ENCODE results near the gene CBFB.

DNA sequence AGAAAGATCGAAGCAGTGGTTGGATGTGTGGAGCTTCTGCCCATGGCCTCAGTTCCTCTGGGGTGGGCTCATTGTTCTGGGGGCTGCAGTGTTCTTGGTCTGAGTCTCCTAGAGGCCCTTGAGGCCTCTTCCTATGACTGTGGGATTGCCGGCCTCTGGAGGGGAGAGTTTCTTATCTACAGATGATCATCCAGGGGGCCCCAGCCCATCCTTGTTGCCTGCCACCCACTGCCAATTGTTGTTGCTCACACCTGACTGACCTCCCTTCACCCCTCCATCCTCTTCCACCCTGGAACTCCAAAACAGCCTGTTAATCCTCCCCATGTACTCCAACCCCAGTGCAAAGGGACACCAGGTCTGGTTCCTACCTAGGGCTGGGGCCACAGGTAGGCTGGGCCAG lies 116.0 kb downstream of the CBFB start:
- TF ChIP-seq, protein P1, sequence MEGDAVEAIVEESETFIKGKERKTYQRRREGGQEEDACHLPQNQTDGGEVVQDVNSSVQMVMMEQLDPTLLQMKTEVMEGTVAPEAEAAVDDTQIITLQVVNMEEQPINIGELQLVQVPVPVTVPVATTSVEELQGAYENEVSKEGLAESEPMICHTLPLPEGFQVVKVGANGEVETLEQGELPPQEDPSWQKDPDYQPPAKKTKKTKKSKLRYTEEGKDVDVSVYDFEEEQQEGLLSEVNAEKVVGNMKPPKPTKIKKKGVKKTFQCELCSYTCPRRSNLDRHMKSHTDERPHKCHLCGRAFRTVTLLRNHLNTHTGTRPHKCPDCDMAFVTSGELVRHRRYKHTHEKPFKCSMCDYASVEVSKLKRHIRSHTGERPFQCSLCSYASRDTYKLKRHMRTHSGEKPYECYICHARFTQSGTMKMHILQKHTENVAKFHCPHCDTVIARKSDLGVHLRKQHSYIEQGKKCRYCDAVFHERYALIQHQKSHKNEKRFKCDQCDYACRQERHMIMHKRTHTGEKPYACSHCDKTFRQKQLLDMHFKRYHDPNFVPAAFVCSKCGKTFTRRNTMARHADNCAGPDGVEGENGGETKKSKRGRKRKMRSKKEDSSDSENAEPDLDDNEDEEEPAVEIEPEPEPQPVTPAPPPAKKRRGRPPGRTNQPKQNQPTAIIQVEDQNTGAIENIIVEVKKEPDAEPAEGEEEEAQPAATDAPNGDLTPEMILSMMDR (IDR thresholded peaks at IDR 0.05) = no peak
- TF ChIP-seq POLR2A (IDR thresholded peaks at IDR 0.05) (no peak), POLR2AphosphoS5 (IDR thresholded peaks at IDR 0.05) (no peak), EP300 (IDR thresholded peaks at IDR 0.05) (no peak)

Measured in suprapubic skin (tissue), 4 donors.